ENCODE measurements around the gene SLC46A2. TPM values are rescaled to one million over a fixed set of nuclear protein-coding genes. Genes with fewer than 3 reads are reported as not detected.

SLC46A2 gene
- total and polyA plus RNA-seq, 2 of the 13 experiments (the other 11 are each of a cell fraction or from before 2014, with no cell fraction given): not detected

GRCh38 chr9:112841261-112841660 lies 49.4 kb downstream of the SLC46A2 start (continued):
- TF ChIP-seq PATZ1 (CRISPR knock-in tag; IDR thresholded peaks at IDR 0.05) (peak; percentile 88), TCF7L2 (IDR thresholded peaks at IDR 0.05; ENCODE audit: low read depth, low read length) (no peak), ZNF7 (CRISPR knock-in tag; IDR thresholded peaks at IDR 0.05) (no peak), SKI (IDR thresholded peaks at IDR 0.05; ENCODE audit: partially characterized antibody) (peak; percentile 70), ZNF691 (CRISPR knock-in tag; IDR thresholded peaks at IDR 0.05; ENCODE audit: borderline replicate concordance, low read depth) (no peak), ZNF512B (CRISPR knock-in tag; IDR thresholded peaks at IDR 0.05; ENCODE audit: borderline replicate concordance) (no peak), NFIC (IDR thresholded peaks at IDR 0.05; ENCODE audit: low read length) (0 out of 2 replicates have a peak, but pooled peaks have one; percentile 40), ZFYVE20 (CRISPR knock-in tag; IDR thresholded peaks at IDR 0.05; ENCODE audit: borderline replicate concordance, low read depth) (no peak), ZNF816 (CRISPR knock-in tag; IDR thresholded peaks at IDR 0.05; ENCODE audit: borderline replicate concordance) (no peak), ZZZ3 (CRISPR knock-in tag; IDR thresholded peaks at IDR 0.05; ENCODE audit: borderline replicate concordance) (no peak), SOX13 (IDR thresholded peaks at IDR 0.05) (no peak), SOX13 (CRISPR knock-in tag; conservative IDR thresholded peaks at IDR 0.05 in 1 of 2, IDR thresholded peaks at IDR 0.05 in 1 of 2) (peak in 1 of 2 experiments; percentile 56; a peak in 1 of 4 replicates), NFATC3 (CRISPR knock-in tag; IDR thresholded peaks at IDR 0.05) (no peak), ELF4 (CRISPR knock-in tag; IDR thresholded peaks at IDR 0.05; ENCODE audit: borderline replicate concordance) (no peak), KDM2A (CRISPR knock-in tag; IDR thresholded peaks at IDR 0.05; ENCODE audit: borderline replicate concordance, low read depth) (no peak), ZNF564 (CRISPR knock-in tag; IDR thresholded peaks at IDR 0.05) (no peak), TEAD3 (CRISPR knock-in tag; optimal IDR thresholded peaks at IDR 0.05; ENCODE audit: borderline replicate concordance) (no peak), ZBTB49 (CRISPR knock-in tag; IDR thresholded peaks at IDR 0.05; ENCODE audit: borderline replicate concordance) (no peak), BORCS8-MEF2B (CRISPR knock-in tag; IDR thresholded peaks at IDR 0.05) (no peak)
